GM10266 (cell line): ENCODE measurements around the gene RPS6KA1.

Experiments
- DNase-seq: peaks from one replicate; pipeline ENCODE4 v3.0.0; 2012; ENCODE audit errors: extremely low spot score
- TF ChIP-seq, protein P1 (sequence below): IDR thresholded peaks from 2 replicates; pipeline ENCODE4 v1.5.1; 2012; ENCODE audit warnings: mild to moderate bottlenecking, low read depth; ENCODE audit not compliant: control insufficient read depth, insufficient read depth; ENCODE audit errors: missing control alignments

RPS6KA1 gene

DNA sequence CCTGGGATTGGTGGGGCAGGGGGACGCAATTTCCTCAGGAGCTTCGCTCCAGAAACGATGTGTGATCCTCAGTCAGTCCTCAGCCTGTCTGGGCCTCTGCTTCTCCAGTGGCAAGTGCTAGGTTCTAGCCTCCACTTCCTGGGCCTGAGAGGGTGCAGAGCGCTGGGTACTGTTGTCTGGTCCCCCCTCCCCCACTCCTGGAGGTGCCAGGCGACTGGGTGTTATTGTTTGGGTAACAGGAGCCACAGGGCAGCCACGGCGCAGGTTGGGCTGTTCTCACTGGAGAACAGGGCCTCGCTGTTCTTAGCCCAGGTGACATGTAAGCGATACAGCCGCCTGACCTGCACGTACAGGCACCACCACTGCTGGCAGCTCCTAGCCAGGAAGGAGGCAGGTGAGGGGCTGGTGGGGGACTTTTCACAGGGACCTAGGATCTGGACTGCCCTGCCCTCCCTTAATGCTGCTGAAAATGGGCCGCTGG lies 2.1 kb downstream of the RPS6KA1 start:
- no peak for DNase-seq
- TF ChIP-seq, protein P1, sequence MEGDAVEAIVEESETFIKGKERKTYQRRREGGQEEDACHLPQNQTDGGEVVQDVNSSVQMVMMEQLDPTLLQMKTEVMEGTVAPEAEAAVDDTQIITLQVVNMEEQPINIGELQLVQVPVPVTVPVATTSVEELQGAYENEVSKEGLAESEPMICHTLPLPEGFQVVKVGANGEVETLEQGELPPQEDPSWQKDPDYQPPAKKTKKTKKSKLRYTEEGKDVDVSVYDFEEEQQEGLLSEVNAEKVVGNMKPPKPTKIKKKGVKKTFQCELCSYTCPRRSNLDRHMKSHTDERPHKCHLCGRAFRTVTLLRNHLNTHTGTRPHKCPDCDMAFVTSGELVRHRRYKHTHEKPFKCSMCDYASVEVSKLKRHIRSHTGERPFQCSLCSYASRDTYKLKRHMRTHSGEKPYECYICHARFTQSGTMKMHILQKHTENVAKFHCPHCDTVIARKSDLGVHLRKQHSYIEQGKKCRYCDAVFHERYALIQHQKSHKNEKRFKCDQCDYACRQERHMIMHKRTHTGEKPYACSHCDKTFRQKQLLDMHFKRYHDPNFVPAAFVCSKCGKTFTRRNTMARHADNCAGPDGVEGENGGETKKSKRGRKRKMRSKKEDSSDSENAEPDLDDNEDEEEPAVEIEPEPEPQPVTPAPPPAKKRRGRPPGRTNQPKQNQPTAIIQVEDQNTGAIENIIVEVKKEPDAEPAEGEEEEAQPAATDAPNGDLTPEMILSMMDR, result no peak

DNA sequence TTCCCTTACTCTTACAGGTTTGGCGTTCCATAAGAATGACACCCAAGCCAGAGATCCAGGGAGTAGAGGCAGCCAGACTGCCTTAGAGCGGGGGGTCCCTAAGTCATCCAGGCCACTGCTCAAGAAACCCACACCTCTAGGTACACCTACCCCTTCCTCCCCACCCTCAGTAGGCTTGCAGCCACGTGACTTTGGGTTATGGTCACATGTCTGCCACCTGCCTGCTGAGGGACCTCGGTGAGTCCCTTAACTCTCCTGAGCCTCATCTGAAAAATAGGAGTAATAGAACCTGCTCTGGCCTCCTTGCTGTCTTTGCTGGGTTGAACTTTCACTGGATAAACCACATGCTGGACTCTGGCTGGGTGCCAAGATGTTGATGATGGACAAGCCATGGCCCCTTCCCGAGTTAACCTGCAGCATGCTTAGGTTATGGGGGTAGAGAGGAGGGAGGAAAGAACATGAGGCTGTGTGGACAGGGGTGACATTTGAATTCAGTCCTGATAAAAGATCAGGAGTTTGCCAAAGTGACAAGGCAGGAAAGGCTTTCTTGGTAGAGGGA lies 4.5 kb downstream of the RPS6KA1 start:
- TF ChIP-seq, protein P1, result no peak
- DNase-seq, result no peak

DNA sequence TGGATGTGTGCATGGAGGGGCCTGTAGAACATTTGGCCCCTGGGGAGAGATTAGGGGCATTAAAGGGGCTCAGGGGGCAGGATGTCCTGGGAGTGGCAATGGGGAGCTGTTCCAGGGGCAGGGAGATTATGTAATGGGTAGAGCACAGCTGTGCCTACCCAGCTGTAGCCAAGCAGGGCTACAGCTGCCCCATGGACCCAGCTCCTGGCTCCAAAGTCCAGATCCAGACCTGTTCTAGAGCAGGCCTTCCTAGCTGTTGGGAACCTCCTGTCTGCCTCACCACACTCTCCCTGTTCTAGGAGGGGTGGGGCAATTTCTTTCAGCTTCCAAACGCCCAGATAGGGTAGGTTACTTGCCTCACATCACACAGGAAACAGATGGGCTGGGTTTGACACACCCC lies 5.6 kb downstream of the RPS6KA1 start:
- TF ChIP-seq, protein P1, result no peak
- DNase-seq, result no peak

DNA sequence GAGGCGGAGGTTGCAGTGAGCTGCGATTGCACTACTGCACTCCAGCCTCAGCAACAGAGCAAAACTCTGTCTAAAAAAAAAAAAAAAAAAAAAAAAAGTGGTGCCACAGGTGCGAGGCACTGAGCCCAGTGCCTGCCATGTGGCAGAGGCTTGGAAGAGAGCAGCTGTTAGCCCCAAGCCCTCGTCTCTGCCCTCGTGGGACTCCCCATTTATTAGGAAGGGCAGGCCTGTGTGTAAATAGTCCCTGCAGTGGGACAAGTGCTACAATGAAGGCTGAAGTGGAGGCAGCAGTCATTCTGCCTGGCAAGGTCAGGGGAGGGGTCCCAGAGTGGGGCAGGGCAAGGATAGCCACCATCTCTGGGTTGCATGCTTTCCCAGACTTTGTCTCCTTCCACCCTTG lies 6.5 kb downstream of the RPS6KA1 start:
- TF ChIP-seq, protein P1, result no peak
- DNase-seq, result no peak

DNA sequence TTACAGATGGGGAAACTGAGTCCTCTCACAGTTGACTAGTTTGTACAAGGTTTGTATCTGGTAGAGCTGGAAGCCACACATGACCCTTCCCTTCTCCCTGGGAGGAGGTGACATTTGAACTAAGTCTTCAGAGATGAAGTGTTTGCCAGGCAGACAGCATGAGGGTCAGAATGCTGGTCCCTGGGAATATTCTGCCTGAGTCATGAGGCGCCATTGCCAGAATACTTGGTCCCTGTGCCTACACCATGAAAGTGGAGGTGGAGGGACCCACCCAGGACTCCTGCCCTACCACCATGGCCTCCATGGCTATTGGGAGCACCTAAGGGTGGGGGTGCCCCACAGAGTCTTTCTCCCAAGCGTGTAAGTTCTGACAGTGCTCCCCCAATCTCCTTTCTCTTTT lies 7.0 kb downstream of the RPS6KA1 start:
- DNase-seq, result no peak
- TF ChIP-seq, protein P1, result no peak

DNA sequence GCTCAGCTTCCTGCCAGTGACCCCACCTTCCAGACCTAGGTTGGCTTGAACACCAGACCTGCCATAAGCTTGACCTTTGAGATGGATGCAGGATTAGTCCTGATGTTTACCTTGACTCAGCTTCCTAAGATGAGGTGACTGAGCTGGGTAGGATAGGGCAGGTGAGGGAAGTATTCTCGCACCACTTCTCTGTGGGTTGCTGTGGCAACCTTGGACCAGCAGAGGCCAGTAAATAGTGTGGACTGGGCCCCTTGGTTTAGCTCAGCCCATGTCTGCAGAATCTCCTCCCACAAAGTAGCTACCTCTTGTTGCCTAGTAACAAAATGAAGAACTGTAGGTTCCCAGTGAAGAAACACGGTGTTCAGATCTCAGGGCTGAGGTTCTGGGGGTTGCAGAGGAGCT lies 8.4 kb downstream of the RPS6KA1 start:
- DNase-seq, result peak; percentile 58
- TF ChIP-seq, protein P1, result peak; percentile 48

DNA sequence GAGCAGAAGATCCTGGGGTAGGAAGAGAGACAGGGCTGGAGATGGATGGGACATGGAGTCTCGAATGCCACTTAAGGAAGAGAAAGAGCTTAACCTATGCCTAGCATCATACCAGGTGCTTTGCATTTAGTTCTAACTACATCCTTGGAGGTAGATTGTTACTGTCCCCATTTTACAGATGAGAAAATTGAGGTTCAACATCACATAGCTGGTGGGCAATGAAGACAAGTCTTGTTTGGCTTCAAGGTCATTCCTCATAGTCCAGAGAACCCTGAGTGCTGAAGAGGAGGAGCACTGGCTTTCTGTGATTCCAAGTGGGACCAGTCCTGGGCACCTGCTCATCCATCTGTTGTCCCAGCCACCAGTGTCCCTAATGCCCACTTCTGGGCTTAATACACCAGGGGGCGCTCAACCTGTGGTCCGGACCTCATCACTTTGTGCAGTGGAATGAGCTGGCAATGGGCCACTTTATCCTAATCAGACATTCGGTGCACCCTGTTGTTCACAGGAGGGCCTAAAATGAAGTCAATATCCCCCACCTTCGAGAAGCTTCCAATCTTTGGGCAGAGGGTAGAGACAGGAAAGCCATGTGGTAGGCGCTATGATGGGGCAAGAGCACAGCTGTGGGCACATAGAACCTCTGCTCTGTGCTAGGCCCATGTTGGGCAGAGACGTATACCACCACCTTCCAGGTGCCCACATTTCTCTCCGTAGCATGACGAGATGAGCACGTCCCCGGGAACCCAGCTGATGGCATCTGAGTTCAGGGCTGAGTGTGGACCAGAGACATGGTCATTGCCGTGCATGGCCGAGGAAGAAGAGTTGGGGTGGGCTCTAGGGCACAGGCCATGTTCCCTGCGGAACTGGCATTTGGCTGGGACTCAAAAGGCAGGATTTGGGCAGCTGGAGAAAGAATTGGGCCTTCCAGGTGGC lies 9.2 kb downstream of the RPS6KA1 start:
- DNase-seq, result peak; percentile 61
- TF ChIP-seq, protein P1, result peak; percentile 62
